ENCODE measurements around the gene FLVCR1. TPM values are rescaled to one million over a fixed set of nuclear protein-coding genes. Genes with fewer than 3 reads are reported as not detected.

Gene FLVCR1
- total and polyA plus RNA-seq, 9 of the 15 experiments (the other 6 are each of a cell fraction or from before 2014, with no cell fraction given): 5.2 to 18.0 (median 12.5) TPM

DNA sequence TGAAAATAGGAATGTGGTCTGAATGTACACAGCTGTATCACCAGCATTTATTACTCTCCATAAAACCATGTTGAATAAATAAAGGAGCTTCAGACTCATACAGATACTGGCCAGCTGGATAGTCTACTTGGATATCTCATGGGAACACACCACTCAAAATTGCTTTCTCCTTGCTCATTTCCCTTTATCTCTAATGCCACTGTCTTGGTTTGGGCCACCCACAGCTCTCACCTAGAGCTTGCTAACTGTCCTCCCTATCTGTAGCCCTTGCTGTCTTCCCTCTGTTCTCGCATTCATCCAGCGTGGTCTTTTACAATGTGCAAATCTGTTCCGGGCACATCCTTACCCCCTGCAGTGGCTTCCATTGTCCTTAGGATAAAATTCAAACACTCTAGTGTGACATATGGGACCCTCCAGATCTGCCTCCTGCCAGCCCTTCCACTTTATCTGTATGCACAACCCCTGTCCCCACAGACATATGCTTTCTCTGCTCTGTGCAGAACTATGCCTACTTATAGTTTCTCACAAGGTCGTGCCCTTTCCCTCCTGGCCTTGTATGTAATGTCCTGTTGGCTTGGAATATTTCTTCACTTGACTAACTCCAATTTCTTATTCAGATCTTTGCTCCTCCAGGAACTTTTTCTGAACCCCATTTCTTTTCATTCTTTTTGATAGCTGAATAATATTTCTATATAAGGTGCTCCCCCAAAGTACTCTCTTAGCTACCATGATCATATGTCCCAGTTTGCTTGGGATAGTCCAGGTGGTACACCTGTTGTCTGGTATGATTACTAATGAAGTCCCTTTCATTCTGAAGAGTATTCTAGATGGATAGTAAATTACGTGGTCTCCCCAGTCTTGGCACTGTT is 2.9 kb downstream of the FLVCR1 start (continued):
- peak; percentile 89 to 93 for TF ChIP-seq RCOR1 (IDR thresholded peaks at IDR 0.05; ENCODE audit: borderline replicate concordance in 1 of 2, low read depth in 2 of 2, low read length in 2 of 2)
- TF ChIP-seq BDP1 (IDR thresholded peaks at IDR 0.05; ENCODE audit: insufficient read depth, insufficient read length): no peak
- TF ChIP-seq ADNP (tag; IDR thresholded peaks at IDR 0.05): peak; percentile 21; the same call in 1 of the 2 replicates
- peak; percentile 81 for TF ChIP-seq TRIM28 (IDR thresholded peaks at IDR 0.05)
- TF ChIP-seq NCOA1 (IDR thresholded peaks at IDR 0.05; ENCODE audit: low read depth): peak; percentile 83; the same call in 1 of the 2 replicates
- 0 out of 2 replicates have a peak, but pooled peaks have one; percentile 19 for TF ChIP-seq MAFG (tag; conservative IDR thresholded peaks at IDR 0.05)
- TF ChIP-seq SMARCE1 (IDR thresholded peaks at IDR 0.05): peak; percentile 97
- 0 out of 2 replicates have a peak, but pooled peaks have one; percentile 25 for TF ChIP-seq ESRRA (IDR thresholded peaks at IDR 0.05; ENCODE audit: borderline replicate concordance, low read depth)
- peak; percentile 83 to 84 for TF ChIP-seq FOXK2 (conservative IDR thresholded peaks at IDR 0.05 in 1 of 2, IDR thresholded peaks at IDR 0.05 in 1 of 2; ENCODE audit: low read depth in 2 of 2)
- TF ChIP-seq ZC3H8 (IDR thresholded peaks at IDR 0.05): 0 out of 2 replicates have a peak, but pooled peaks have one; percentile 69
- no peak for TF ChIP-seq ZNF764 (CRISPR knock-in tag; IDR thresholded peaks at IDR 0.05; ENCODE audit: low read depth)
- TF ChIP-seq CBFA2T3 (IDR thresholded peaks at IDR 0.05): peak; percentile 100
- no peak for TF ChIP-seq NR2C2 (CRISPR knock-in tag; IDR thresholded peaks at IDR 0.05)
- TF ChIP-seq NR2C2 (tag; IDR thresholded peaks at IDR 0.05): no peak
- TF ChIP-seq, protein P1, sequence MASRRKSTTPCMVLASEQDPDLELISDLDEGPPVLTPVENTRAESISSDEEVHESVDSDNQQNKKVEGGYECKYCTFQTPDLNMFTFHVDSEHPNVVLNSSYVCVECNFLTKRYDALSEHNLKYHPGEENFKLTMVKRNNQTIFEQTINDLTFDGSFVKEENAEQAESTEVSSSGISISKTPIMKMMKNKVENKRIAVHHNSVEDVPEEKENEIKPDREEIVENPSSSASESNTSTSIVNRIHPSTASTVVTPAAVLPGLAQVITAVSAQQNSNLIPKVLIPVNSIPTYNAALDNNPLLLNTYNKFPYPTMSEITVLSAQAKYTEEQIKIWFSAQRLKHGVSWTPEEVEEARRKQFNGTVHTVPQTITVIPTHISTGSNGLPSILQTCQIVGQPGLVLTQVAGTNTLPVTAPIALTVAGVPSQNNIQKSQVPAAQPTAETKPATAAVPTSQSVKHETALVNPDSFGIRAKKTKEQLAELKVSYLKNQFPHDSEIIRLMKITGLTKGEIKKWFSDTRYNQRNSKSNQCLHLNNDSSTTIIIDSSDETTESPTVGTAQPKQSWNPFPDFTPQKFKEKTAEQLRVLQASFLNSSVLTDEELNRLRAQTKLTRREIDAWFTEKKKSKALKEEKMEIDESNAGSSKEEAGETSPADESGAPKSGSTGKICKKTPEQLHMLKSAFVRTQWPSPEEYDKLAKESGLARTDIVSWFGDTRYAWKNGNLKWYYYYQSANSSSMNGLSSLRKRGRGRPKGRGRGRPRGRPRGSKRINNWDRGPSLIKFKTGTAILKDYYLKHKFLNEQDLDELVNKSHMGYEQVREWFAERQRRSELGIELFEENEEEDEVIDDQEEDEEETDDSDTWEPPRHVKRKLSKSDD (conservative IDR thresholded peaks at IDR 0.05; ENCODE audit: low read length): no peak
- no peak for TF ChIP-seq ZNF3 (CRISPR knock-in tag; IDR thresholded peaks at IDR 0.05)
- TF ChIP-seq, protein P2, sequence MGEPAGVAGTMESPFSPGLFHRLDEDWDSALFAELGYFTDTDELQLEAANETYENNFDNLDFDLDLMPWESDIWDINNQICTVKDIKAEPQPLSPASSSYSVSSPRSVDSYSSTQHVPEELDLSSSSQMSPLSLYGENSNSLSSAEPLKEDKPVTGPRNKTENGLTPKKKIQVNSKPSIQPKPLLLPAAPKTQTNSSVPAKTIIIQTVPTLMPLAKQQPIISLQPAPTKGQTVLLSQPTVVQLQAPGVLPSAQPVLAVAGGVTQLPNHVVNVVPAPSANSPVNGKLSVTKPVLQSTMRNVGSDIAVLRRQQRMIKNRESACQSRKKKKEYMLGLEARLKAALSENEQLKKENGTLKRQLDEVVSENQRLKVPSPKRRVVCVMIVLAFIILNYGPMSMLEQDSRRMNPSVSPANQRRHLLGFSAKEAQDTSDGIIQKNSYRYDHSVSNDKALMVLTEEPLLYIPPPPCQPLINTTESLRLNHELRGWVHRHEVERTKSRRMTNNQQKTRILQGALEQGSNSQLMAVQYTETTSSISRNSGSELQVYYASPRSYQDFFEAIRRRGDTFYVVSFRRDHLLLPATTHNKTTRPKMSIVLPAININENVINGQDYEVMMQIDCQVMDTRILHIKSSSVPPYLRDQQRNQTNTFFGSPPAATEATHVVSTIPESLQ (CRISPR knock-in tag; IDR thresholded peaks at IDR 0.05): 0 out of 2 replicates have a peak, but pooled peaks have one; percentile 56
- TF ChIP-seq, protein P3, sequence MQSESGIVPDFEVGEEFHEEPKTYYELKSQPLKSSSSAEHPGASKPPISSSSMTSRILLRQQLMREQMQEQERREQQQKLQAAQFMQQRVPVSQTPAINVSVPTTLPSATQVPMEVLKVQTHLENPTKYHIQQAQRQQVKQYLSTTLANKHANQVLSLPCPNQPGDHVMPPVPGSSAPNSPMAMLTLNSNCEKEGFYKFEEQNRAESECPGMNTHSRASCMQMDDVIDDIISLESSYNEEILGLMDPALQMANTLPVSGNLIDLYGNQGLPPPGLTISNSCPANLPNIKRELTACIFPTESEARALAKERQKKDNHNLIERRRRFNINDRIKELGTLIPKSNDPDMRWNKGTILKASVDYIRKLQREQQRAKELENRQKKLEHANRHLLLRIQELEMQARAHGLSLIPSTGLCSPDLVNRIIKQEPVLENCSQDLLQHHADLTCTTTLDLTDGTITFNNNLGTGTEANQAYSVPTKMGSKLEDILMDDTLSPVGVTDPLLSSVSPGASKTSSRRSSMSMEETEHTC (IDR thresholded peaks at IDR 0.05): 0 out of 2 replicates have a peak, but pooled peaks have one; percentile 13
- TF ChIP-seq SOX6 (IDR thresholded peaks at IDR 0.05): peak; percentile 98
- TF ChIP-seq HDGF (IDR thresholded peaks at IDR 0.05): no peak; the same call in 1 of the 2 replicates
- TF ChIP-seq, protein P4, sequence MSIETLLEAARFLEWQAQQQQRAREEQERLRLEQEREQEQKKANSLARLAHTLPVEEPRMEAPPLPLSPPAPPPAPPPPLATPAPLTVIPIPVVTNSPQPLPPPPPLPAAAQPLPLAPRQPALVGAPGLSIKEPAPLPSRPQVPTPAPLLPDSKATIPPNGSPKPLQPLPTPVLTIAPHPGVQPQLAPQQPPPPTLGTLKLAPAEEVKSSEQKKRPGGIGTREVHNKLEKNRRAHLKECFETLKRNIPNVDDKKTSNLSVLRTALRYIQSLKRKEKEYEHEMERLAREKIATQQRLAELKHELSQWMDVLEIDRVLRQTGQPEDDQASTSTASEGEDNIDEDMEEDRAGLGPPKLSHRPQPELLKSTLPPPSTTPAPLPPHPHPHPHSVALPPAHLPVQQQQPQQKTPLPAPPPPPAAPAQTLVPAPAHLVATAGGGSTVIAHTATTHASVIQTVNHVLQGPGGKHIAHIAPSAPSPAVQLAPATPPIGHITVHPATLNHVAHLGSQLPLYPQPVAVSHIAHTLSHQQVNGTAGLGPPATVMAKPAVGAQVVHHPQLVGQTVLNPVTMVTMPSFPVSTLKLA (conservative IDR thresholded peaks at IDR 0.05): peak; percentile 19 to 80; a peak in 3 of 4 replicates
- TF ChIP-seq ZKSCAN8 (CRISPR knock-in tag; IDR thresholded peaks at IDR 0.05): peak; percentile 89
